Measurements from ENCODE around the gene SMIM3. TPM values are rescaled to one million over a fixed set of nuclear protein-coding genes. Genes with fewer than 3 reads are reported as not detected.

The SMIM3 gene
- total and polyA plus RNA-seq, 2 of the 13 experiments (the other 11 are each of a cell fraction or from before 2014, with no cell fraction given) = 11.6 to 96.7 TPM

DNA sequence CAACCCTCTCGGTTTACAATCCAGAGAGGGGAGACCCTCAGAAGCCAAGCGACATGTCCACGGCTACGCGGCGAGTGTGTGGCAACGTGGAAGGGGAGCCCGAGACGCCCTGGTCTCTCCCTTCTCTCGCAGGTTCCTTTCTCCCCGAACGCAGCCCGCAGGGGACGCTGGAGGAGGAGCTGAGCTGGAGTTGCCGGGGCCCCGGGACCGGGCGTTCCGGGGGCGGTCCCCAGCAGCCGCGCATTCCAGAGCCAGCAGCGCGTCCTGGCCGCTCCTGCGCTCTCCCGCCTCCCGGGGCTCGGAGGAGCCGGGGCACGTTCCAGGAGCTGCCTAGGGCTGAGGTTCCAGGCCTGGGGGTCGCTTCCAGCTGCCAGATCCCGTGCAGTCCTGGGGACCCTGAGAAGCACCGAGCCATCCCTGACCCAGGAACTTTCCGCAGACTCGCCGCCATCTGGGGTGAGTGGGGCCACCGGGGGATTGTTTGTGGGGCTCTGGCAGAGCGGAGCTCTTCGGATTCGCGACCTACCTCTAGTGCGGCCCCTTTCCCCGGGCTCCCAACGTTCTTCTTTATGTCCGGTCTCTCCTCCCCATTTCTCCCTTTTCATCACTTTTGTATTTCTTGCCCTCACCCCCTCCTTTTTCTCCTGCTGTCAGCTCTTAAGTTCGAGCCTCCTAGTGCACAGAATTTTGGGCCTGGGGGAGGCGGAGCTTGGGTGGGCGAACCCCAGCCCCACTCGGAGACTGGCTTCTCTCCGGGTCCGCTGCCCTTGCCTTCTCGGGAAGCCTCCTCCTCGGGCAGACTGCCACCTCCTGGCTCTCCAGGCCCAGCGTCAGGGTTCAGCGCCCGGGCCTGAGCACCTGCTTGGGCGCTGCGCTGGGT lies at the start of gene SMIM3 (continued):
- TF ChIP-seq, protein P1, sequence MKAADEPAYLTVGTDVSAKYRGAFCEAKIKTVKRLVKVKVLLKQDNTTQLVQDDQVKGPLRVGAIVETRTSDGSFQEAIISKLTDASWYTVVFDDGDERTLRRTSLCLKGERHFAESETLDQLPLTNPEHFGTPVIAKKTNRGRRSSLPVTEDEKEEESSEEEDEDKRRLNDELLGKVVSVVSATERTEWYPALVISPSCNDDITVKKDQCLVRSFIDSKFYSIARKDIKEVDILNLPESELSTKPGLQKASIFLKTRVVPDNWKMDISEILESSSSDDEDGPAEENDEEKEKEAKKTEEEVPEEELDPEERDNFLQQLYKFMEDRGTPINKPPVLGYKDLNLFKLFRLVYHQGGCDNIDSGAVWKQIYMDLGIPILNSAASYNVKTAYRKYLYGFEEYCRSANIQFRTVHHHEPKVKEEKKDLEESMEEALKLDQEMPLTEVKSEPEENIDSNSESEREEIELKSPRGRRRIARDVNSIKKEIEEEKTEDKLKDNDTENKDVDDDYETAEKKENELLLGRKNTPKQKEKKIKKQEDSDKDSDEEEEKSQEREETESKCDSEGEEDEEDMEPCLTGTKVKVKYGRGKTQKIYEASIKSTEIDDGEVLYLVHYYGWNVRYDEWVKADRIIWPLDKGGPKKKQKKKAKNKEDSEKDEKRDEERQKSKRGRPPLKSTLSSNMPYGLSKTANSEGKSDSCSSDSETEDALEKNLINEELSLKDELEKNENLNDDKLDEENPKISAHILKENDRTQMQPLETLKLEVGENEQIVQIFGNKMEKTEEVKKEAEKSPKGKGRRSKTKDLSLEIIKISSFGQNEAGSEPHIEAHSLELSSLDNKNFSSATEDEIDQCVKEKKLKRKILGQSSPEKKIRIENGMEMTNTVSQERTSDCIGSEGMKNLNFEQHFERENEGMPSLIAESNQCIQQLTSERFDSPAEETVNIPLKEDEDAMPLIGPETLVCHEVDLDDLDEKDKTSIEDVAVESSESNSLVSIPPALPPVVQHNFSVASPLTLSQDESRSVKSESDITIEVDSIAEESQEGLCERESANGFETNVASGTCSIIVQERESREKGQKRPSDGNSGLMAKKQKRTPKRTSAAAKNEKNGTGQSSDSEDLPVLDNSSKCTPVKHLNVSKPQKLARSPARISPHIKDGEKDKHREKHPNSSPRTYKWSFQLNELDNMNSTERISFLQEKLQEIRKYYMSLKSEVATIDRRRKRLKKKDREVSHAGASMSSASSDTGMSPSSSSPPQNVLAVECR (CRISPR knock-in tag; IDR thresholded peaks at IDR 0.05; ENCODE audit: borderline replicate concordance) = peak; percentile 74; the same call in 1 of the 2 replicates
- TF ChIP-seq KMT2A (CRISPR knock-in tag; IDR thresholded peaks at IDR 0.05) (0 out of 2 replicates have a peak, but pooled peaks have one; percentile 36), ZNF138 (CRISPR knock-in tag; IDR thresholded peaks at IDR 0.05; ENCODE audit: low read depth) (no peak), SP5 (CRISPR knock-in tag; IDR thresholded peaks at IDR 0.05; ENCODE audit: borderline replicate concordance, low read depth) (peak; percentile 47; the same call in 1 of the 2 replicates), ZNF788 (CRISPR knock-in tag; IDR thresholded peaks at IDR 0.05; ENCODE audit: borderline replicate concordance) (peak; percentile 60), FOXA3 (CRISPR knock-in tag; IDR thresholded peaks at IDR 0.05) (peak; percentile 25; the same call in 1 of the 2 replicates), CEBPB (IDR thresholded peaks at IDR 0.05; ENCODE audit: borderline replicate concordance, low read depth, low read length) (no peak), NFKB2 (CRISPR knock-in tag; IDR thresholded peaks at IDR 0.05; ENCODE audit: borderline replicate concordance) (peak; percentile 88; the same call in 1 of the 2 replicates), ZNF430 (CRISPR knock-in tag; IDR thresholded peaks at IDR 0.05) (peak; percentile 81), ZNF546 (CRISPR knock-in tag; conservative IDR thresholded peaks at IDR 0.05) (0 out of 2 replicates have a peak, but pooled peaks have one; percentile 58), NFKBIZ (CRISPR knock-in tag; IDR thresholded peaks at IDR 0.05) (no peak), SALL1 (CRISPR knock-in tag; IDR thresholded peaks at IDR 0.05) (peak; percentile 47), NFE2 (CRISPR knock-in tag; IDR thresholded peaks at IDR 0.05) (no peak), NFATC3 (CRISPR knock-in tag; IDR thresholded peaks at IDR 0.05) (no peak), HDAC1 (CRISPR knock-in tag; IDR thresholded peaks at IDR 0.05) (peak; percentile 69), MED1 (CRISPR knock-in tag; IDR thresholded peaks at IDR 0.05) (peak; percentile 65; the same call in 1 of the 2 replicates), ZNF205 (CRISPR knock-in tag; IDR thresholded peaks at IDR 0.05) (peak; percentile 60; the same call in 1 of the 2 replicates), JDP2 (CRISPR knock-in tag; IDR thresholded peaks at IDR 0.05; ENCODE audit: borderline replicate concordance) (no peak)
- TF ChIP-seq, protein P2, sequence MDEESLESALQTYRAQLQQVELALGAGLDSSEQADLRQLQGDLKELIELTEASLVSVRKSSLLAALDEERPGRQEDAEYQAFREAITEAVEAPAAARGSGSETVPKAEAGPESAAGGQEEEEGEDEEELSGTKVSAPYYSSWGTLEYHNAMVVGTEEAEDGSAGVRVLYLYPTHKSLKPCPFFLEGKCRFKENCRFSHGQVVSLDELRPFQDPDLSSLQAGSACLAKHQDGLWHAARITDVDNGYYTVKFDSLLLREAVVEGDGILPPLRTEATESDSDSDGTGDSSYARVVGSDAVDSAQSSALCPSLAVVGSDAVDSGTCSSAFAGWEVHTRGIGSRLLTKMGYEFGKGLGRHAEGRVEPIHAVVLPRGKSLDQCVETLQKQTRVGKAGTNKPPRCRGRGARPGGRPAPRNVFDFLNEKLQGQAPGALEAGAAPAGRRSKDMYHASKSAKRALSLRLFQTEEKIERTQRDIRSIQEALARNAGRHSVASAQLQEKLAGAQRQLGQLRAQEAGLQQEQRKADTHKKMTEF (CRISPR knock-in tag; IDR thresholded peaks at IDR 0.05) = peak; percentile 54; the same call in 1 of the 2 replicates
- TF ChIP-seq, protein P3, sequence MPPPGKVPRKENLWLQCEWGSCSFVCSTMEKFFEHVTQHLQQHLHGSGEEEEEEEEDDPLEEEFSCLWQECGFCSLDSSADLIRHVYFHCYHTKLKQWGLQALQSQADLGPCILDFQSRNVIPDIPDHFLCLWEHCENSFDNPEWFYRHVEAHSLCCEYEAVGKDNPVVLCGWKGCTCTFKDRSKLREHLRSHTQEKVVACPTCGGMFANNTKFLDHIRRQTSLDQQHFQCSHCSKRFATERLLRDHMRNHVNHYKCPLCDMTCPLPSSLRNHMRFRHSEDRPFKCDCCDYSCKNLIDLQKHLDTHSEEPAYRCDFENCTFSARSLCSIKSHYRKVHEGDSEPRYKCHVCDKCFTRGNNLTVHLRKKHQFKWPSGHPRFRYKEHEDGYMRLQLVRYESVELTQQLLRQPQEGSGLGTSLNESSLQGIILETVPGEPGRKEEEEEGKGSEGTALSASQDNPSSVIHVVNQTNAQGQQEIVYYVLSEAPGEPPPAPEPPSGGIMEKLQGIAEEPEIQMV (CRISPR knock-in tag; IDR thresholded peaks at IDR 0.05; ENCODE audit: low read depth) = peak; percentile 50
- TF ChIP-seq, protein P4, sequence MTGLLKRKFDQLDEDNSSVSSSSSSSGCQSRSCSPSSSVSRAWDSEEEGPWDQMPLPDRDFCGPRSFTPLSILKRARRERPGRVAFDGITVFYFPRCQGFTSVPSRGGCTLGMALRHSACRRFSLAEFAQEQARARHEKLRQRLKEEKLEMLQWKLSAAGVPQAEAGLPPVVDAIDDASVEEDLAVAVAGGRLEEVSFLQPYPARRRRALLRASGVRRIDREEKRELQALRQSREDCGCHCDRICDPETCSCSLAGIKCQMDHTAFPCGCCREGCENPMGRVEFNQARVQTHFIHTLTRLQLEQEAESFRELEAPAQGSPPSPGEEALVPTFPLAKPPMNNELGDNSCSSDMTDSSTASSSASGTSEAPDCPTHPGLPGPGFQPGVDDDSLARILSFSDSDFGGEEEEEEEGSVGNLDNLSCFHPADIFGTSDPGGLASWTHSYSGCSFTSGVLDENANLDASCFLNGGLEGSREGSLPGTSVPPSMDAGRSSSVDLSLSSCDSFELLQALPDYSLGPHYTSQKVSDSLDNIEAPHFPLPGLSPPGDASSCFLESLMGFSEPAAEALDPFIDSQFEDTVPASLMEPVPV (CRISPR knock-in tag; IDR thresholded peaks at IDR 0.05) = no peak

Measured in HepG2 (cell line).